Measurements from ENCODE around the gene PDHX. TPM values are rescaled to one million over a fixed set of nuclear protein-coding genes. Genes with fewer than 3 reads are reported as not detected.

The PDHX gene
- 24.5 TPM for polyA plus RNA-seq (2013, experiment 1 of 2)
- 26.7 TPM for polyA plus RNA-seq (2013, experiment 2 of 2)

- peak within 1 kb of the TSS; percentile 91 for H3K4me2 ChIP-seq (ENCODE audit: insufficient read depth, low read length, poor library complexity, severe bottlenecking)
- H2BK12ac ChIP-seq (ENCODE audit: low read length), result no peak within 1 kb of the TSS
- no peak within 1 kb of the TSS for H2BK120ac ChIP-seq (ENCODE audit: low read depth, low read length)
- no peak within 1 kb of the TSS for H3K14ac ChIP-seq (ENCODE audit: low read length)
- peak within 1 kb of the TSS; percentile 69 for H2AK5ac ChIP-seq (ENCODE audit: low read depth, low read length)
- peaks cover 2% of the 10 kb centered on the region for H3K79me1 ChIP-seq (ENCODE audit: low read depth, low read length)
- H3K27ac ChIP-seq (replicated peaks; ENCODE audit: low read length), result peak within 1 kb of the TSS; percentile 95
- H3K27me3 ChIP-seq (ENCODE audit: control insufficient read depth in 3 of 3, insufficient read depth in 3 of 3, low read depth in 1 of 3, low read length in 3 of 3), result no peaks in the 10 kb centered on the region
- peaks cover 0 to 50% of the 10 kb centered on the region in 2 donors for H3K36me3 ChIP-seq (replicated peaks in 1 of 2; ENCODE audit: control insufficient read depth in 2 of 2, insufficient read depth in 2 of 2, low read length in 2 of 2)
- no CpG with 5 or more reads among the region's 79 CpGs for WGBS, 2 donors (ENCODE audit: extremely low coverage in 2 of 2, insufficient read length in 2 of 2, insufficient replicate concordance in 1 of 2)
- H3K4me1 ChIP-seq (ENCODE audit: control insufficient read depth in 2 of 2, insufficient read depth in 1 of 2, low read depth in 1 of 2, low read length in 2 of 2), result peaks cover 0 to 2% of the 10 kb centered on the region in 2 donors
- H2BK5ac ChIP-seq (ENCODE audit: low read length), result peak within 1 kb of the TSS; percentile 87
- H4K8ac ChIP-seq (ENCODE audit: low read depth, low read length), result peak within 1 kb of the TSS; percentile 87
- peak within 1 kb of the TSS; percentile 99 for H3K18ac ChIP-seq (ENCODE audit: low read length)
- no peak within 1 kb of the TSS for H3K4ac ChIP-seq (ENCODE audit: low read length)
- peak within 1 kb of the TSS; percentile 99 for H2AFZ ChIP-seq (ENCODE audit: low read length)
- peaks cover 0 to 6% of the 10 kb centered on the region in 2 donors for H3K9me3 ChIP-seq (replicated peaks in 1 of 2; ENCODE audit: control insufficient read depth in 2 of 2, insufficient read depth in 1 of 2, low read depth in 1 of 2, low read length in 2 of 2)
- H3K4me3 ChIP-seq (ENCODE audit: low read length in 2 of 2), result peak within 1 kb of the TSS; percentile 69 to 96
- H3K9ac ChIP-seq (ENCODE audit: low read depth, low read length, poor library complexity), result peak within 1 kb of the TSS; percentile 92
- peak; percentile 98 for DNase-seq (ENCODE audit: low spot score)
- peak within 1 kb of the TSS; percentile 98 for H3K23ac ChIP-seq (ENCODE audit: low read depth, low read length, poor library complexity)
- peak within 1 kb of the TSS; percentile 61 for H4K91ac ChIP-seq (ENCODE audit: low read depth, low read length, poor library complexity)
- peak within 1 kb of the TSS; percentile 41 for H2BK15ac ChIP-seq (ENCODE audit: low read length)
Measured at GRCh38 chr11:34916015-34916842, at the start of gene PDHX, which contains the start of gene APIP. PDHX (plus strand) TSS chr11:34916618; CDS start chr11:34916656, 38 bp downstream. APIP (minus strand) TSS chr11:34916379; CDS start chr11:34916284, 95 bp downstream.

- Histone ChIP-seq H2AFZ (ENCODE audit: low read length) (no peak overlapping the region), H2AK5ac (ENCODE audit: low read depth, low read length) (no peak overlapping the region), H2BK120ac (ENCODE audit: low read depth, low read length) (no peak overlapping the region), H3K4ac (ENCODE audit: low read length) (no peak overlapping the region), H3K18ac (ENCODE audit: low read length) (no peak overlapping the region), H3K4me1 (ENCODE audit: control insufficient read depth in 2 of 2, insufficient read depth in 1 of 2, low read depth in 1 of 2, low read length in 2 of 2) (no peaks in the 10 kb centered on the region), H3K79me1 (ENCODE audit: low read depth, low read length) (peaks cover 2% of the 10 kb centered on the region), H3K23ac (ENCODE audit: low read depth, low read length, poor library complexity) (no peak overlapping the region), H3K9ac (ENCODE audit: low read depth, low read length, poor library complexity) (no peak overlapping the region), H2BK15ac (ENCODE audit: low read length) (no peak overlapping the region), H4K91ac (ENCODE audit: low read depth, low read length, poor library complexity) (no peak overlapping the region), H2BK5ac (ENCODE audit: low read length) (no peak overlapping the region), H4K8ac (ENCODE audit: low read depth, low read length) (no peak overlapping the region), H3K14ac (ENCODE audit: low read length) (no peak overlapping the region), H3K9me3 (replicated peaks in 1 of 2; ENCODE audit: control insufficient read depth in 2 of 2, insufficient read depth in 1 of 2, low read depth in 1 of 2, low read length in 2 of 2) (peaks cover under 1 to 2% of the 10 kb centered on the region in 2 donors), H3K27ac (replicated peaks; ENCODE audit: low read length) (no peak overlapping the region), H3K4me2 (ENCODE audit: insufficient read depth, low read length, poor library complexity, severe bottlenecking) (no peak overlapping the region), H3K27me3 (ENCODE audit: control insufficient read depth in 3 of 3, insufficient read depth in 3 of 3, low read depth in 1 of 3, low read length in 3 of 3) (no peaks in the 10 kb centered on the region), H2BK12ac (ENCODE audit: low read length) (no peak overlapping the region), H3K4me3 (ENCODE audit: low read length in 2 of 2) (no peak overlapping the region), H3K36me3 (replicated peaks in 1 of 2; ENCODE audit: control insufficient read depth in 2 of 2, insufficient read depth in 2 of 2, low read length in 2 of 2) (peaks cover 3 to 5% of the 10 kb centered on the region in 2 donors)
- WGBS, 2 donors (ENCODE audit: extremely low coverage in 2 of 2, insufficient read length in 2 of 2, insufficient replicate concordance in 1 of 2), result no CpG with 5 or more reads among the region's 3 CpGs
- DNase-seq (ENCODE audit: low spot score), result no peak
Measured at GRCh38 chr11:34869425-34869824, 47.0 kb upstream of the PDHX start.

- H2BK12ac ChIP-seq (ENCODE audit: low read length), result no peak overlapping the region
- no peak overlapping the region for H3K4me2 ChIP-seq (ENCODE audit: insufficient read depth, low read length, poor library complexity, severe bottlenecking)
- H3K23ac ChIP-seq (ENCODE audit: low read depth, low read length, poor library complexity), result no peak overlapping the region
- H2BK5ac ChIP-seq (ENCODE audit: low read length), result no peak overlapping the region
- no peak overlapping the region for H3K4ac ChIP-seq (ENCODE audit: low read length)
- H3K14ac ChIP-seq (ENCODE audit: low read length), result no peak overlapping the region
- peaks cover 2% of the 10 kb centered on the region for H3K79me1 ChIP-seq (ENCODE audit: low read depth, low read length)
- H2BK120ac ChIP-seq (ENCODE audit: low read depth, low read length), result no peak overlapping the region
- H3K4me1 ChIP-seq (ENCODE audit: control insufficient read depth in 2 of 2, insufficient read depth in 1 of 2, low read depth in 1 of 2, low read length in 2 of 2), result no peaks in the 10 kb centered on the region
- DNase-seq (ENCODE audit: low spot score), result no peak
- H3K9me3 ChIP-seq (replicated peaks in 1 of 2; ENCODE audit: control insufficient read depth in 2 of 2, insufficient read depth in 1 of 2, low read depth in 1 of 2, low read length in 2 of 2), result peaks cover 4 to 11% of the 10 kb centered on the region in 2 donors
- no CpG with 5 or more reads among the region's 5 CpGs for WGBS, 2 donors (ENCODE audit: extremely low coverage in 2 of 2, insufficient read length in 2 of 2, insufficient replicate concordance in 1 of 2)
- H4K8ac ChIP-seq (ENCODE audit: low read depth, low read length), result no peak overlapping the region
- H3K36me3 ChIP-seq (replicated peaks in 1 of 2; ENCODE audit: control insufficient read depth in 2 of 2, insufficient read depth in 2 of 2, low read length in 2 of 2), result peaks cover 3 to 13% of the 10 kb centered on the region in 2 donors
- no peak overlapping the region for H2BK15ac ChIP-seq (ENCODE audit: low read length)
- H3K18ac ChIP-seq (ENCODE audit: low read length), result no peak overlapping the region
- no peak overlapping the region for H2AFZ ChIP-seq (ENCODE audit: low read length)
- H3K27me3 ChIP-seq (ENCODE audit: control insufficient read depth in 3 of 3, insufficient read depth in 3 of 3, low read depth in 1 of 3, low read length in 3 of 3), result no peaks in the 10 kb centered on the region
- no peak overlapping the region for H2AK5ac ChIP-seq (ENCODE audit: low read depth, low read length)
- H4K91ac ChIP-seq (ENCODE audit: low read depth, low read length, poor library complexity), result no peak overlapping the region
- H3K4me3 ChIP-seq (ENCODE audit: low read length in 2 of 2), result no peak overlapping the region
- no peak overlapping the region for H3K27ac ChIP-seq (replicated peaks; ENCODE audit: low read length)
- H3K9ac ChIP-seq (ENCODE audit: low read depth, low read length, poor library complexity), result no peak overlapping the region
Measured at GRCh38 chr11:34870548-34871196, 45.7 kb upstream of the PDHX start.

GRCh38 chr11:34874202-34874601, 42.2 kb upstream of the PDHX start:
- Histone ChIP-seq H3K23ac (ENCODE audit: low read depth, low read length, poor library complexity) (no peak overlapping the region), H2BK12ac (ENCODE audit: low read length) (no peak overlapping the region), H3K27ac (replicated peaks; ENCODE audit: low read length) (no peak overlapping the region), H3K18ac (ENCODE audit: low read length) (no peak overlapping the region), H4K8ac (ENCODE audit: low read depth, low read length) (no peak overlapping the region), H3K27me3 (ENCODE audit: control insufficient read depth in 3 of 3, insufficient read depth in 3 of 3, low read depth in 1 of 3, low read length in 3 of 3) (no peaks in the 10 kb centered on the region), H3K9me3 (replicated peaks in 1 of 2; ENCODE audit: control insufficient read depth in 2 of 2, insufficient read depth in 1 of 2, low read depth in 1 of 2, low read length in 2 of 2) (peaks cover 4 to 11% of the 10 kb centered on the region in 2 donors), H3K4ac (ENCODE audit: low read length) (no peak overlapping the region), H2AFZ (ENCODE audit: low read length) (no peak overlapping the region), H2AK5ac (ENCODE audit: low read depth, low read length) (no peak overlapping the region), H2BK5ac (ENCODE audit: low read length) (no peak overlapping the region), H3K79me1 (ENCODE audit: low read depth, low read length) (peaks cover 2% of the 10 kb centered on the region), H3K4me1 (ENCODE audit: control insufficient read depth in 2 of 2, insufficient read depth in 1 of 2, low read depth in 1 of 2, low read length in 2 of 2) (no peaks in the 10 kb centered on the region), H2BK120ac (ENCODE audit: low read depth, low read length) (no peak overlapping the region), H3K4me2 (ENCODE audit: insufficient read depth, low read length, poor library complexity, severe bottlenecking) (no peak overlapping the region), H2BK15ac (ENCODE audit: low read length) (no peak overlapping the region), H3K14ac (ENCODE audit: low read length) (no peak overlapping the region), H3K9ac (ENCODE audit: low read depth, low read length, poor library complexity) (no peak overlapping the region), H3K4me3 (ENCODE audit: low read length in 2 of 2) (no peak overlapping the region), H4K91ac (ENCODE audit: low read depth, low read length, poor library complexity) (no peak overlapping the region), H3K36me3 (replicated peaks in 1 of 2; ENCODE audit: control insufficient read depth in 2 of 2, insufficient read depth in 2 of 2, low read length in 2 of 2) (peaks cover 3 to 28% of the 10 kb centered on the region in 2 donors)
- no CpG with 5 or more reads among the region's 4 CpGs for WGBS, 2 donors (ENCODE audit: extremely low coverage in 2 of 2, insufficient read length in 2 of 2, insufficient replicate concordance in 1 of 2)
- DNase-seq (ENCODE audit: low spot score), result no peak
